ENCODE measurements around the gene FOXM1. TPM values are rescaled to one million over a fixed set of nuclear protein-coding genes. Genes with fewer than 3 reads are reported as not detected.

FOXM1 gene
- total and polyA plus RNA-seq, 2 experiments from 2014 or later, result 15.4 to 23.9 TPM

DNA sequence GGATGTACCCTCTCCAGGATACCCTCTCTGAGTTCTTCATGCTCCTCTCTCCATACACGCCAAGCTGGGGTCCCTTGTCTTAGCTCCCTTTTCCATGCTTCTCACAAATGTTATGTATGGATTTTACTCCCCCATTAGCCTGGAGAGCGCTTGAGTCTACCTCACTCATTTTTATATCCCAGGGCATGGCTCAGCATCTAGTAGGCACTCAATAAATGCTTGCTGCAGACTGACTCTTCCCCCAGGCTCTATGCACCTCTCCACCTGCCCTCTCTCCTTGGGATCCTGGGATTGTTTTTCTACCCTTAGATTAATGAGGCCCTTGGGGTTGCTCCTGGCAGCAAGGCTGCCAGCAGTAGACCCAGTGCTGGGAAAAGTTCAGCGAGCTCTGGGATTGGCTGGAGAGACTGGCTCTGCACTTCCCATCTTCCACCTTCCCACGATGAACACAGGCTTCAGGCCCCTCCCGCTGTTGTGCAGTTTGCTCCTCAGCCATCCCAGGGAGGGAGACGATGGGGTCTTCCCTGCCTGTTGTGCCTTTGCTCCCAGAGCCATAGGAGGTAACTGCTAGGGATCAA, 44.3 kb downstream of the FOXM1 start:
- H3K9ac ChIP-seq, result no peak overlapping the region
- no peaks in the 10 kb centered on the region for H3K79me2 ChIP-seq (ENCODE audit: insufficient read depth)
- H3K4me1 ChIP-seq (ENCODE audit: insufficient read depth), result no peaks in the 10 kb centered on the region
- no peaks in the 10 kb centered on the region for H3K9me3 ChIP-seq (ENCODE audit: low read depth)
- H4K20me1 ChIP-seq (ENCODE audit: insufficient read depth), result no peaks in the 10 kb centered on the region
- no peak for TF ChIP-seq EZH2phosphoT487 (IDR thresholded peaks at IDR 0.05; ENCODE audit: insufficient read depth, low read depth)
- TF ChIP-seq EZH2 (IDR thresholded peaks at IDR 0.05; ENCODE audit: insufficient read depth, poor library complexity, severe bottlenecking), result no peak
- H3F3A ChIP-seq (ENCODE audit: insufficient read depth), result no peaks in the 10 kb centered on the region
- H3K36me3 ChIP-seq (ENCODE audit: low read depth), result no peaks in the 10 kb centered on the region
- DNase-seq, result no peak
- H3K9me2 ChIP-seq (ENCODE audit: insufficient read depth), result no peaks in the 10 kb centered on the region
- H2AFZ ChIP-seq, result no peak overlapping the region
- no peaks in the 10 kb centered on the region for H3K27me3 ChIP-seq (replicated peaks; ENCODE audit: insufficient read depth)
- WGBS, 2 experiments (ENCODE audit: low coverage in 1 of 2, low lambda C conversion rate in 2 of 2, missing lambda C conversion rate in 2 of 2), result 86 to 89% methylated on average over 6 of the region's 6 CpGs
- in situ Hi-C loops (cut with MboI), result no loop called here
- H3K27ac ChIP-seq, result no peak overlapping the region
- H3K4me3 ChIP-seq, result no peak overlapping the region
- no peak overlapping the region for H3K4me2 ChIP-seq (ENCODE audit: unreplicated experiment)

DNA sequence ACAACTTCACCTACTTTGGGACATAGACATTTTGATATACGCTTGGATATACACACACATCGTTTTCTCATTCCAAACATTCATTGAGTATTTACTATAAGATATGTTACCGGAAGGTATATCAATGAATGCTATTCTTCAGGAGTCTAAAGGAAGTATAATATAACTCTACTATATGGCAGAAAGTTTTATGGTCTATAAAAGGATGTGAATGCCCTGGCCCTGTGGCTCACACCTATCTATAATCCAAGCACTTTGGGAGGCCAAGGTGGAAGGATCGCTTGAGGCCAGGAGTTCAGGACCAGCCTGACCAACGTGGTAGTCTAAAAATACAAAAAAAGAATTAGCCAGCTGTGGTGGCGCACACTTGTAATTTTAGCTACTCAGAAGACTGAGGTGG, 47.7 kb downstream of the FOXM1 start:
- Histone ChIP-seq H3K36me3 (ENCODE audit: low read depth) (peaks cover 6% of the 10 kb centered on the region; the same call in 1 of the 2 replicates), H3K9ac (no peak overlapping the region), H3K79me2 (ENCODE audit: insufficient read depth) (no peaks in the 10 kb centered on the region), H3K4me2 (ENCODE audit: unreplicated experiment) (no peak overlapping the region), H4K20me1 (ENCODE audit: insufficient read depth) (no peaks in the 10 kb centered on the region), H3K4me1 (ENCODE audit: insufficient read depth) (no peaks in the 10 kb centered on the region), H3K9me3 (ENCODE audit: low read depth) (no peaks in the 10 kb centered on the region), H3K9me2 (ENCODE audit: insufficient read depth) (no peaks in the 10 kb centered on the region), H3F3A (ENCODE audit: insufficient read depth) (no peaks in the 10 kb centered on the region), H3K27me3 (replicated peaks; ENCODE audit: insufficient read depth) (no peaks in the 10 kb centered on the region), H3K27ac (no peak overlapping the region), H3K4me3 (no peak overlapping the region), H2AFZ (no peak overlapping the region)
- TF ChIP-seq EZH2phosphoT487 (IDR thresholded peaks at IDR 0.05; ENCODE audit: insufficient read depth, low read depth) (no peak), EZH2 (IDR thresholded peaks at IDR 0.05; ENCODE audit: insufficient read depth, poor library complexity, severe bottlenecking) (no peak)
- DNase-seq, result no peak
- 95% methylated on average over 6 of the region's 6 CpGs for WGBS, 2 experiments (ENCODE audit: low coverage in 1 of 2, low lambda C conversion rate in 2 of 2, missing lambda C conversion rate in 2 of 2)
- in situ Hi-C loops (cut with MboI), result no loop called here

DNA sequence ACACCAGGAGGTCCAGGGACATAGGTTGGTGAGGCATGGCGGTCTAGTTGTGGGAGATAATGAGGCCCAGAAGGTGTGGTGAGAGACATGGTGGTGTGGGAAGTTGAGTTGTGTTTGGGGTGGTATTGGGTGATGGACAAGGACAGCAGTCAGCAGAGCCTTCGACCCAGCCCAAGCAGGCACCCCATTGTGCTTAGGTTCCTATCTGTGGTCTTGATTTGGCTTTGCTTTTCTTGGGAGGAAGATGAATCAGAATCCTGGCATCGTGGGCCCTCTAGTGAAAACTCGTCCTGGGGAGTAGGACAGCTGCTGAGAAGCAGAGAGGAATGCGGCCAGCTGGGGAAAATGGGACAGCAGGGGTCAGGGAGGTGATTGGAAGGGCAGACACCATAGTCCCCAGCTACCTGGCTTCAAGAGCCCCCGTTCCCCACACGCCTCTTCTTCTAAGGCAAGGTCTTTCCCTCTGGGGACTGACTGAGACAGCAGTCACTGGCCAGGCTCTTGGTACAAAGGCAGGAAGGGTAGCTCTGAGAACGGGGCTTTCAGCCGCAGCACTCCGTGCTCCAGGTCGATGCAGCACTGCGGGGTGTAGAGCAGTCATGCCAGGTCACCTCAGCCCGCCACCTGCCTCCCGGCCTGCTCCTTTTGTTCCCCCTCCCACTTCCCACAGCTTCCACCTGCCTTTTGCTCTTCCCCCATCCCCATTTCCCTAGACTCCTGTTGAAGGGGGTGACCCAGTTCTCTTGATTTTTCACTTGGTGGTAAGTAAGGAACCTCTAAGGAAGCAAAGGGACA, 50.1 kb downstream of the FOXM1 start:
- Histone ChIP-seq H3K9me2 (ENCODE audit: insufficient read depth) (no peaks in the 10 kb centered on the region), H4K20me1 (ENCODE audit: insufficient read depth) (no peaks in the 10 kb centered on the region), H2AFZ (no peak overlapping the region), H3K36me3 (ENCODE audit: low read depth) (peaks cover 6% of the 10 kb centered on the region; the same call in 1 of the 2 replicates), H3F3A (ENCODE audit: insufficient read depth) (no peaks in the 10 kb centered on the region), H3K4me1 (ENCODE audit: insufficient read depth) (no peaks in the 10 kb centered on the region), H3K4me3 (no peak overlapping the region), H3K9ac (no peak overlapping the region), H3K27ac (no peak overlapping the region), H3K9me3 (ENCODE audit: low read depth) (no peaks in the 10 kb centered on the region), H3K79me2 (ENCODE audit: insufficient read depth) (no peaks in the 10 kb centered on the region), H3K4me2 (ENCODE audit: unreplicated experiment) (no peak overlapping the region), H3K27me3 (replicated peaks; ENCODE audit: insufficient read depth) (no peaks in the 10 kb centered on the region)
- in situ Hi-C loops (cut with MboI), result no loop called here
- TF ChIP-seq EZH2phosphoT487 (IDR thresholded peaks at IDR 0.05; ENCODE audit: insufficient read depth, low read depth) (no peak), EZH2 (IDR thresholded peaks at IDR 0.05; ENCODE audit: insufficient read depth, poor library complexity, severe bottlenecking) (no peak)
- no peak for DNase-seq
- 95% methylated on average over 13 to 14 of the region's 14 CpGs for WGBS, 2 experiments (ENCODE audit: low coverage in 1 of 2, low lambda C conversion rate in 2 of 2, missing lambda C conversion rate in 2 of 2)

DNA sequence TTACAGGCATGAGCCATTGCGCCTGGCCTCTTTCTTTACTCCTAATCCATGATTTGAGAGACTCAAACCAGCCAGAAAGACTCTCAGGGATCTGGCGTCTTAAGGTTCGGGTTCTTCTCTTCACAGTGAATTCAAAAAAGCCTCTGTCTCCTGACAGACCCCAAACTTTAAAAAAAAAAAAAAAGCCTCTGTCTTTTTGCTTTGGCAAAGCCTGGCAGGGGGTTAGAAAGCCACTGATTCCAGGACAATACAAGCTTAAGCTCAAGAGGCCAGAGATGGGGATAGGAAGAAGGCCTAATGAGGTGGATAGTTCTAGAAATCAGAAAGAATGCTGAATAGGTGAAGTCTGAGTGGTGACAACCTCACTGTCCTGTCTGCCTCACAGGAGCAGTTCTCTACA, 50.9 kb downstream of the FOXM1 start:
- H3K27me3 ChIP-seq (replicated peaks; ENCODE audit: insufficient read depth), result no peaks in the 10 kb centered on the region
- no peaks in the 10 kb centered on the region for H3K79me2 ChIP-seq (ENCODE audit: insufficient read depth)
- no peak for TF ChIP-seq EZH2phosphoT487 (IDR thresholded peaks at IDR 0.05; ENCODE audit: insufficient read depth, low read depth)
- TF ChIP-seq EZH2 (IDR thresholded peaks at IDR 0.05; ENCODE audit: insufficient read depth, poor library complexity, severe bottlenecking), result no peak
- no peak overlapping the region for H3K9ac ChIP-seq
- no peak overlapping the region for H3K4me2 ChIP-seq (ENCODE audit: unreplicated experiment)
- no peak overlapping the region for H3K27ac ChIP-seq
- 93 to 96% methylated on average over 3 of the region's 3 CpGs for WGBS, 2 experiments (ENCODE audit: low coverage in 1 of 2, low lambda C conversion rate in 2 of 2, missing lambda C conversion rate in 2 of 2)
- H3K4me3 ChIP-seq, result no peak overlapping the region
- H3K36me3 ChIP-seq (ENCODE audit: low read depth), result peaks cover 6% of the 10 kb centered on the region; the same call in 1 of the 2 replicates
- H3K9me3 ChIP-seq (ENCODE audit: low read depth), result no peaks in the 10 kb centered on the region
- H3F3A ChIP-seq (ENCODE audit: insufficient read depth), result no peaks in the 10 kb centered on the region
- in situ Hi-C loops (cut with MboI), result no loop called here
- no peak for DNase-seq
- H2AFZ ChIP-seq, result no peak overlapping the region
- no peaks in the 10 kb centered on the region for H3K4me1 ChIP-seq (ENCODE audit: insufficient read depth)
- no peaks in the 10 kb centered on the region for H4K20me1 ChIP-seq (ENCODE audit: insufficient read depth)
- H3K9me2 ChIP-seq (ENCODE audit: insufficient read depth), result no peaks in the 10 kb centered on the region
